NCI-H1092 treated with DMSO at 0.1 percent for 48 hours (cell line): ENCODE data around the gene CEP89.
A peak's percentile ranks its signal among the peaks of the same experiment; 100 is the strongest.
"Not testable (repeated sequence)": the region's sequence is repeated elsewhere in the genome, so short reads cannot be mapped to it uniquely, and the experiment has no call there.

Experiments used
- DNase-seq: peaks from one replicate; lab custom pipeline; 2025; lab: John Stamatoyannopoulos, UW

CEP89 gene

DNA sequence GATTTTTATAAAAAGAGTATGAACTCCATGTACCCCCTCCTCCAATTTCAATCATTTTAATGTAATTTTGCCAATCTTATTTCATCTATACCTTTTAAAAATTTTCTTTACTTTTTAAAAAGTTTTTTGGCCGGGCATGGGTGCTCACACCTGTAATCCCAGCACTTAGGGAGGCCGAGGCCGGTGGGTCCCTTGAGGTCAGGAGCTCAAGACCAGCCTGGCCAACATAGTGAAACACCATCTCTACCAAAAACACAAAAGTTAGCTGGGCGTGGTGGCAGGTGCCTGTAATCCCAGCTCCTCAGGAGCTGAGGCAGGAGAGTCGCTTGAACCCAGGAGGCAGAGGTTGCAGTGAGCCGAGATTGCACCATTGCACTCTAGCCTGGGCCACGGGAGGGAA is 138.4 kb downstream of the CEP89 start:
- not testable (repeated sequence) for DNase-seq

- not testable (repeated sequence) for DNase-seq
Observed at GRCh38 chr19:32832825-32833224, 138.9 kb downstream of the CEP89 start.

DNA sequence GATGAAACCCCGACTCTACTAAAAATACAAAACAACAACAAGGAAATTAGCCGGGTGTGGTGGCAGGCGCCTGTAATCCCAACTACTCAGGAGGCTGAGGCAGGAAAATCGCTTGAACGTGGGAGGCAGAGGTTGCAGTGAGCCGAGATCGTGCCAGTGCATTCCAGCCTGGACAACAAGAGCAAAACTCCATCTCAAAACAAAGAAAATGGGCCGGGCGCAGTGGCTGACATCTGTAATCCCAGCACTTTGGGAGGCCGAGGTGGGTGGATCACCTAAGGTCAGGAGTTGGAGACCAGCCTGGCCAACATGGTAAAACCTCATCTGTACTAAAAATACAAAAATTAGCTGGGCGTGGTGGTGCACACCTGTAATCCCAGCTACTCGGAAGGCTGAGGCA is 139.7 kb downstream of the CEP89 start:
- DNase-seq: not testable (repeated sequence)

- no peak for DNase-seq
Observed at GRCh38 chr19:32831611-32832010, 140.1 kb downstream of the CEP89 start.

GRCh38 chr19:32830231-32831014 is 141.3 kb downstream of the CEP89 start:
- no peak for DNase-seq

- no peak for DNase-seq
Observed at GRCh38 chr19:32829345-32829896, 142.3 kb downstream of the CEP89 start.

DNA sequence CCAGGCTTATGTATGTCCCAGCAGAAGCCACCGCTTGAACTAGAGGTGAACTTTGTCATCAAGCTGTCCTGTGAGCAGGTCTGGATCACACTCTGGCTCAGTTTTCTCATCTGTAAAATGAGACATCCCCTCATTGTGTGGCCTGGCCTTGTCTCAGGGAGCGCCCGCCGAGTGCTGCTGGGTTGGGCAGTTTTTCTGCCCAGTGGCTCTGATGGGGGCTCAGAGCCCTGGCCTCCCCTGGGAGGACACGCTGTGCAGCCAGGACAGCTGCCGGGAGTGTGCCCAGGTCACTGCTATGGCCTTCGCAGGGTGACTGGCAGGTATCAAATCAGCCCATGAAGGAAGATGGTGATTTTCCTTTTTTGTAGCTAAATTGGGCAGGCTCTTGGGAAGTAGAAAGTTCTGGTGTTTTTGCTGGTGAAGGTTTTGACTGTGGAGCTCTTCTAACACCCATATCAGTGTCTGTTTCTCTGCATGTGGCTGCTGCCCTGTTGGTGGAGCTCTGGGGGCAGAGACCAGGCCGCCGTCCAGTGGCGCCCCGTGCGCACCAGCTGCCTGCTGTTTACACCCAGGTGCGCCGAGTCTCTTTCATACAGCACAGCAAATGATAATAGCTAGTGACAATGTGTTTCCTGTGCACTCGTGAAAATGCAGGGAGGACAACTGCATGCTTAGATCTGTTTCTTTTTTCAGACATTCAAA is 143.0 kb downstream of the CEP89 start:
- peak; percentile 33 for DNase-seq

DNA sequence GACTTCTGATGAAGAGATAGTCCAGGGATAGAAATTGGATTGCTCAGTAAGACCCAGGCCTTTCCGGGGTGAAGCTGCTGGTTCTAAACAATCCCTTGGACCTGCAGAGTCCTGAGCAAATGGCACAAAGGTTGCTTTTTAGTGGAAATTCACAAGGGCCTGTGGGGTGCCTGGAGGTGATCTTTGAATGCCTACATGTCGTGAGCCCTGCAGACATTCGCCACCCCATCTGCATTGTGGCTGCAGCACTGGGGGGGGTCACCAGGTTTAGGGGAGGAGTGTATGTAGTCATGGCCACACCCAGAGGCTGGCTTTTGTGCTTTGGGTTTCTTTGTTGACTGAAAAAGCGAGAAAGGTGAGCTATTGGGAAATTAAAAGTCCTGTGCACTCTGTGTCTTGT is 143.6 kb downstream of the CEP89 start:
- DNase-seq: no peak
